Activated naive CD8-positive, alpha-beta T cell (primary cell): ENCODE results near the gene TMEM169.

ENCODE experiments used
- H3K27ac Mint-ChIP-seq: one replicate; pipeline ENCODE4 v1.8.0; 2021; ENCODE audit warnings: mixed read lengths
- H3K27me3 Mint-ChIP-seq: one replicate; pipeline ENCODE4 v1.8.0; 2021; ENCODE audit warnings: mixed read lengths
- H3K36me3 Mint-ChIP-seq: one replicate; pipeline ENCODE4 v1.8.0; 2021; ENCODE audit warnings: mixed read lengths
- H3K4me1 Mint-ChIP-seq: one replicate; pipeline ENCODE4 v1.8.0; 2021; ENCODE audit warnings: low read depth, mixed read lengths
- H3K4me3 Mint-ChIP-seq: one replicate; pipeline ENCODE4 v1.8.0; 2021; ENCODE audit warnings: mild to moderate bottlenecking, mixed read lengths
- H3K9me3 Mint-ChIP-seq: one replicate; pipeline ENCODE4 v1.8.0; 2021; ENCODE audit warnings: low read depth, mixed read lengths

The TMEM169 gene

DNA sequence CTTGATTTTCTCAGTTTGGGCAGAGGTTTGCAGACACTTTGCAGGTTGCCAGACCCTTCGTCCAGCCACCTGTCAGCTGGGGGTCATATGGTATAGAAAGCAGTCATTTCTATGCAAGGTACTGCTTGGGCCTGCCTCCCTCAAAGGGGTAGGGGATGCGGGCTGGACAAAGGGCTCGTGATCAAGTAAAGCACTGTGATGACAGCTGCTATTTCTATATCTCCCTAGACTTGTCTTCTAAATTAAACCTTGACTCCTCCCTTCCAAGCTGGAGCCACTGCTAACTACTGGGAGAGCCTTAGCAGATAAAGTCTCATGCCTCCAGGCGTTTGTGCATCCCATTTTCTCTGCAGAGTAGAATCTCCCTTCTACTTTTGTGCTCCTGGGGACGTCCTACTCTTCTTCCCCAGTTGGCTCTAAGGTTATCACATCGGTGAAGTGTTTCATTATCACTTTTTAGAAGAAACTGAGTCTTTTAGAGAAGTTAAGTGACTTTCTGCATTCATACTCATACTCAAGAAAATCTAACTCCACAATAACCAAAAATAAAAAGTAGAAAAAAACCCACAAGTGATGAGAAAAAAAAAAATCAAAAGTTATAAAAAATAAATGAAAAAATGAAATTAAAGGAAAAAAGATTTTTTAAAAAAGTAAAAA, 26.7 kb downstream of the TMEM169 start:
- H3K9me3 Mint-ChIP-seq, result no peaks in the 10 kb centered on the region
- H3K4me3 Mint-ChIP-seq, result peak overlapping the region; percentile 100
- H3K4me1 Mint-ChIP-seq, result peaks cover 41% of the 10 kb centered on the region
- H3K27me3 Mint-ChIP-seq, result no peaks in the 10 kb centered on the region
- H3K27ac Mint-ChIP-seq, result peak overlapping the region; percentile 100
- peaks cover 13% of the 10 kb centered on the region for H3K36me3 Mint-ChIP-seq

DNA sequence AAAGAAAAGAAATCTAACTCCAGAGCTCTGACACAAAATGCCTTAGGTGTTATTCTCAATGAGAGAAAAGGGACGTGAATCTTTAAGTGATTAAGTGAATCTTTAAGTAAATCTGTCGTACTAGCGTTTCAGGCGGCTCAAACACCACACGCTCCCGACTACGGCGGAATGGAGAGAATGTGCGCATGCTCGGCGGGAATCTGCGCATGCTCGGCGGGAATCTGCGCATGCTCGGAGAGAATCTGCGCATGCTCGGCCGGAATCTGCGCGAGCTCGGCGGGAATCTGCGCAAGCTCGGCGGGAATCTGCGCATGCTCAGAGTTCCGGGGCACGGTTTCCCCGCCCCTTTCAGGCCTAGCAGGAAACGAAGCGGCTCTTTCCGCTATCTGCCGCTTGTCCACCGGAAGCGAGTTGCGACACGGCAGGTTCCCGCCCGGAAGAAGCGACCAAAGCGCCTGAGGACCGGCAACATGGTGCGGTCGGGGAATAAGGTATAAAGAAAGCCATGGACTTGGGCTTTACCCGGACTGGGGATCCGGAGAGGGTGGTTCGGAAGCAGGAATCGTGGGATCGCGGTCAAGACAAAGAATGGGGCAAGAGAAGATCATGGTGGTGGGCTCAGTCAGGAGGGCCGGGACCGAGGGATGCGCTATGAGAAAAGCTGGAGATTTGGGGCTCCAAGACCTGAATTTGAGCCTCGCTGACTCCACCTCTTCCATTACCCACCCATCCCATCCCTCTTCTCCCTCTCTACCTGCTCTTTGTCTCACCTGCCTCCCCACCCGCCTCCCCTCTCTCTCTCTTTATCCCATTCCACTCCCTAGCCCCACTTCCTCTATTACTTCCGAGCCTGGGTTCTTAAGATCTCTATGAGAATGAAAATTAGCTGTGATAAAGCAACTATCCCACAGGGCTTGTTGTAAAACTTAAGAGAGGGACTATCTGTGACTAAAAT, 27.5 kb downstream of the TMEM169 start, which contains the start of gene XRCC5:
Gene XRCC5 (plus strand): TSS at position 382 of the 955 bp plus-strand sequence. CDS start 89 bp downstream, at position 471.
- no peaks in the 10 kb centered on the region for H3K9me3 Mint-ChIP-seq
- H3K27me3 Mint-ChIP-seq, result no peaks in the 10 kb centered on the region
- H3K27ac Mint-ChIP-seq, result peak within 1 kb of the TSS; percentile 100
- peaks cover 13% of the 10 kb centered on the region for H3K36me3 Mint-ChIP-seq
- peaks cover 49% of the 10 kb centered on the region for H3K4me1 Mint-ChIP-seq
- peak within 1 kb of the TSS; percentile 100 for H3K4me3 Mint-ChIP-seq

DNA sequence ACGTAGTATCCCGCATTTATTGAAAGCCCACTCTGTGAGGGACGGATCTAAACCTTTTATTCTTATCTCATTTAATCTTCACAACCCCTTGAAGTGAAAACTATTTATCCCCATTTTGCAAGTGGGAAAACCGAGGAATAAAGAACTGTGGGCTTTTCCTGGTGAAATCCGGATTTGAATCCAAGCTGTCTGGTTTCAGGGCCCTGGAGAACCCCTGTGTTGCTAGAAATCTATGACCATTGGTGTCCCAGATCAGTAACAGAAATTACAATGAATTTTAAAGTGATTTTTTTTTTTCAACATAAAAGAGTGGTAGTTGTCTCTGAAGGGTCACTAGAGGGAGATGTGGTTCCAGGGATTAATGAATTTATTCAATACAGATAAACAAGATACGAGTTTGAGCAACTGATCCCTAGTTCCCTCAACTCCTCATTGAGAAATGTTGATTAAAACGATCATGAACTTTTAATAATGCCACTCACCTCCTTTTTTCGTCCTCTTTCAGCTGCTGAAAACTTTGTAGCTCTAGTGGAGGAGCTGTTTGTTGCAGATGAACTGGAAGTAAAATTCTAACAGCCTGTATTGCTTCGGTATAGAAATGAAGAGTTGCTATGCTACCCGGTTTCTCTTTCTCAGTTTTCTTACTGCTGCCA, 28.4 kb downstream of the TMEM169 start:
- H3K27ac Mint-ChIP-seq, result peak overlapping the region; percentile 100
- H3K27me3 Mint-ChIP-seq, result no peaks in the 10 kb centered on the region
- H3K36me3 Mint-ChIP-seq, result peaks cover 15% of the 10 kb centered on the region
- no peaks in the 10 kb centered on the region for H3K9me3 Mint-ChIP-seq
- peaks cover 58% of the 10 kb centered on the region for H3K4me1 Mint-ChIP-seq
- H3K4me3 Mint-ChIP-seq, result peak overlapping the region; percentile 100

DNA sequence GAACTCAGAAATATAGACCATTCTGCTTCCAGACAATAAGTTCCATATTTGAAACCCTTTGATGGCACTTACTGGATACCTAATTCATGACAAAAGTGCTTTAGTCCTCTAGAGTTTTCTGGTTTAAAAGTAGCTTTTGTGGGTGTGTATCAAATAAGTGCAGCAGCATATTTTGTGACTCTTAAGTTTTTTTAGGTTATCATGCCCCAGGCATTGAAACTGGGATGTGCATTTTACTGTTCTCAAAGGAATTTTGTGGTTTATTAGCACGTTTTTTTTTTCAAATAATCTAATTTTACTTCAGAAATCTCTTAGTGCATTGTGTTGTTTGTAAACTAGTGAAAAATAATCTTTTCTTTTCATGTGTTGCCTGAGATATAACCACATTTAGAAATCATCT, 28.9 kb downstream of the TMEM169 start:
- peaks cover 63% of the 10 kb centered on the region for H3K4me1 Mint-ChIP-seq
- H3K27me3 Mint-ChIP-seq, result no peaks in the 10 kb centered on the region
- no peaks in the 10 kb centered on the region for H3K9me3 Mint-ChIP-seq
- peaks cover 17% of the 10 kb centered on the region for H3K36me3 Mint-ChIP-seq
- H3K27ac Mint-ChIP-seq, result peak overlapping the region; percentile 100
- peak overlapping the region; percentile 100 for H3K4me3 Mint-ChIP-seq

DNA sequence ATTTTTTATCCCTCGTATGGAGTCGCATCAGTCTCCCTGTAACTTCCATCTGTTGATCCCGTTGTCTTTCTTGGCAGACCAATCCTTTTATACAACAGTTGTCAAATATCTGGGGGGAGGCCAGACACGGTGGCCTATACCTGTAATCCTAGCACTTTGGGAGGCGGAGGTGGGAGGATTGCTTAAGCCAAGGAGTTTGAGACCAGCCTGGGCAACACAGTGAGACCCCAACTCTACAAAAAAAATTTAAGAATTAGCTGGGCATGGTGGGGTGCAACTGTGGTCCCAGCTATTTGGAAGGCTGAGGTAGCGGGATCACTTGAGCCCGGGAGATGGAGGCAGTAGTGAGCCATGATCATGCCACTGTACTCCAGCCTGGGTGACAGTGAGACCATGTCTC, 29.4 kb downstream of the TMEM169 start:
- peak overlapping the region; percentile 100 for H3K4me3 Mint-ChIP-seq
- H3K36me3 Mint-ChIP-seq, result peaks cover 18% of the 10 kb centered on the region
- H3K27me3 Mint-ChIP-seq, result no peaks in the 10 kb centered on the region
- H3K4me1 Mint-ChIP-seq, result peaks cover 67% of the 10 kb centered on the region
- H3K9me3 Mint-ChIP-seq, result no peaks in the 10 kb centered on the region
- H3K27ac Mint-ChIP-seq, result peak overlapping the region; percentile 100

DNA sequence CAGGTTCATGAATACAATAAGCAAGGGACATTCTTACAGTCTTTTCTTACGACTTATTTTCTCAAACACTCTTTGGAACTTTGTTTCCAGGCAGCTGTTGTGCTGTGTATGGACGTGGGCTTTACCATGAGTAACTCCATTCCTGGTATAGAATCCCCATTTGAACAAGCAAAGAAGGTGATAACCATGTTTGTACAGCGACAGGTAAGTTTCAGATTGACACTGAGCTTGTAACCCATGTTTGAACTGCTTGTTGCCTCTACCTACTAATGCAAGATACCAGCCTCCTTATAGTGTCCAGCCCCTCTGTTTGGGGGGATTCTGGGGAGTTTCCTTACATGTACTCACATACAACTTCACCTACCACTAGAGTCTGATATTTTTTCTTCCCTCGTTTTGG, 31.2 kb downstream of the TMEM169 start:
- Mint-ChIP-seq H3K9me3 (no peaks in the 10 kb centered on the region), H3K36me3 (peaks cover 31% of the 10 kb centered on the region), H3K4me3 (peak overlapping the region; percentile 100), H3K4me1 (peaks cover 85% of the 10 kb centered on the region), H3K27me3 (no peaks in the 10 kb centered on the region), H3K27ac (peak overlapping the region; percentile 95)

DNA sequence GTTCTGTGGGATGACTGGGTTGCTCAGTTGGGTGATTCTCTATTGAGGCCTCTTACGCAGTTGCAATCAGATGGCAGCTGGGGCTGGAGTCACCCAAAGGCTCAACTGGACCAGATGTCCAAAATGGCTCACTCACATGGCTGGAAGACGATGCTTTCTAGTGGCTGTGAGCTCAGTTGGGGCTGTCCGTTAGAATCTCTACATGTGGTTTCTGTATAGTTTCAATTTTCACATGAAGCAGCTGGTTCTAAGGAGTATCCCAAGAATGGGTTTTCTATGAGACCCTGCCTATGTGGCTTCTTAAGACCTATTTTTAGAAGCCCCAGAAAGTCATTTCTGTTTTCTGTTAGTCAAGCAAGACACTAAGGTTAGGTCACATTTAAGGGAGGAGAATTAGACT, 31.9 kb downstream of the TMEM169 start:
- H3K36me3 Mint-ChIP-seq, result peaks cover 33% of the 10 kb centered on the region
- peaks cover 88% of the 10 kb centered on the region for H3K4me1 Mint-ChIP-seq
- no peaks in the 10 kb centered on the region for H3K9me3 Mint-ChIP-seq
- H3K27ac Mint-ChIP-seq, result peak overlapping the region; percentile 95
- H3K27me3 Mint-ChIP-seq, result no peaks in the 10 kb centered on the region
- peak overlapping the region; percentile 100 for H3K4me3 Mint-ChIP-seq

DNA sequence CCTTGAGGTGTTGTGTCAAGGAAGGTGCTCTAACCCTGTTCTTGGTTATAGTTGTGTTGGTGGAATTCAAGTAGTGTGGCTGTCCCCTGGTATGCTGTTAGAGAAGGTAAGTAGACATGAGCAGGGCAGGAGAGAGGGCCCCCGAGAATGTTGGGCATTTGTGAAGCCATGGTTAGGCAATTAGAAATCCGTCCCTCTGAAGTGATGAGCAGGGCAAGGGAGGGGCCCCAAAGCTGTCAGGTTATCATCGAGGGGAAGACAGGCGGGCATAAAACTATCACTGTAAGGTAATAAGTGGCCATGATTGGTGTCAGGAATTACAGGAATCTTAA, 32.6 kb downstream of the TMEM169 start:
- peaks cover 91% of the 10 kb centered on the region for H3K4me1 Mint-ChIP-seq

DNA sequence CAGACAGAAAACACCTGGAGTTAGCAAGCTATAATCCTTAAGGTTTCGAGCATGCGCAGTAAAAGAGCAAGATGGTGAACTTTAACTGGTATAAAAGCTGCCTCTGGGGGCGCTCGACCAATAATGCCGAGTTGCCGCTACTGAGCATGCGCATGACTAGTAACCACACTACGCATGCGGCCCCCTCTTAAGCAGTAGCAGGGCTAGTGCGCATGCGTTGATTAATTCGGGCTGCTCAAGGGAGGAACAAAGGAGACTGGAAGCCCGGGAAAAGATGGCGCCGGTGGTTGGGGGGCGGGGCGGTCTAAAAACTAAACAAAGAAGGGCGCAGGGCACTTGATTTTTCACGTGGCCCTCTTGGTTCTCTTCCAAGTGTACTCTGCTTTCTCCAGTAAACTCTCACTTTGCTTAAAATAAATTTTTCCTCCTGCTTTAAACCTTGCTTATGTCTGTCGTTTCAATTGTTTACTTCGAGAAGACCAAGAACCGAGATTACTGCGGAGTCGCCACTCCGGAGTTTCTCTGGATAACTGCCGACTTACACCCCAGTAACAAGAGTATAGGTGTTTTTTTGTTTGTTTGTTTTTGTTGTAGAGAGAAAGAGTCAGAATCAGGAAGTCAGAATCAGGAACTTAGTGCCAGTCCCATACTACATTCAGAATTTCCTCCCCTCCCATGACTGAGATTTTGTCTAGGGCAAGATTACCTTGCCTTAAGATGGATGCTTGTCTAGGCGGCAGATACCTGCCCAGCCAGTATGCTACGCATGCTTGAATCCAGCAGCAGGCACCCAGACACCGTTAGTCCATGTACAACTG, 33.2 kb downstream of the TMEM169 start:
- Mint-ChIP-seq H3K27me3 (no peaks in the 10 kb centered on the region), H3K4me3 (peak overlapping the region; percentile 96), H3K27ac (peak overlapping the region; percentile 95), H3K9me3 (no peaks in the 10 kb centered on the region), H3K4me1 (peaks cover 97% of the 10 kb centered on the region), H3K36me3 (peaks cover 36% of the 10 kb centered on the region)

More for the DNA sequence above, 32.6 kb downstream of the TMEM169 start:
- H3K9me3 Mint-ChIP-seq, result no peaks in the 10 kb centered on the region
- peak overlapping the region; percentile 96 for H3K4me3 Mint-ChIP-seq
- H3K27ac Mint-ChIP-seq, result peak overlapping the region; percentile 95
- peaks cover 33% of the 10 kb centered on the region for H3K36me3 Mint-ChIP-seq
- H3K27me3 Mint-ChIP-seq, result no peaks in the 10 kb centered on the region

DNA sequence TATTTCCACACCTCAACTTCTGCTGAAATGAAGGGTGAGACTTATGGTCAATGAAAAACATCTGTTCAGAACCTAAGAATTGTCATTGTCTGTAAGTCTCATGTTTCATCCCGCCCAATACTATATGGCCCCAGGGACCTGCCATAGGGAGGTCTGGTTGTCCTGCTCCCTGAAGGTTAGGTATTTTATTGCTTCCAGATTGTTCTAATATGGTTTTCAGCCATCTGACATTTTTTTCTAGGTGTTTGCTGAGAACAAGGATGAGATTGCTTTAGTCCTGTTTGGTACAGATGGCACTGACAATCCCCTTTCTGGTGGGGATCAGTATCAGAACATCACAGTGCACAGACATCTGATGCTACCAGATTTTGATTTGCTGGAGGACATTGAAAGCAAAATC, 34.7 kb downstream of the TMEM169 start:
- Mint-ChIP-seq H3K27ac (peak overlapping the region; percentile 70), H3K27me3 (no peaks in the 10 kb centered on the region), H3K4me3 (peak overlapping the region; percentile 96), H3K9me3 (no peaks in the 10 kb centered on the region), H3K4me1 (peaks cover 97% of the 10 kb centered on the region), H3K36me3 (peaks cover 40% of the 10 kb centered on the region)

DNA sequence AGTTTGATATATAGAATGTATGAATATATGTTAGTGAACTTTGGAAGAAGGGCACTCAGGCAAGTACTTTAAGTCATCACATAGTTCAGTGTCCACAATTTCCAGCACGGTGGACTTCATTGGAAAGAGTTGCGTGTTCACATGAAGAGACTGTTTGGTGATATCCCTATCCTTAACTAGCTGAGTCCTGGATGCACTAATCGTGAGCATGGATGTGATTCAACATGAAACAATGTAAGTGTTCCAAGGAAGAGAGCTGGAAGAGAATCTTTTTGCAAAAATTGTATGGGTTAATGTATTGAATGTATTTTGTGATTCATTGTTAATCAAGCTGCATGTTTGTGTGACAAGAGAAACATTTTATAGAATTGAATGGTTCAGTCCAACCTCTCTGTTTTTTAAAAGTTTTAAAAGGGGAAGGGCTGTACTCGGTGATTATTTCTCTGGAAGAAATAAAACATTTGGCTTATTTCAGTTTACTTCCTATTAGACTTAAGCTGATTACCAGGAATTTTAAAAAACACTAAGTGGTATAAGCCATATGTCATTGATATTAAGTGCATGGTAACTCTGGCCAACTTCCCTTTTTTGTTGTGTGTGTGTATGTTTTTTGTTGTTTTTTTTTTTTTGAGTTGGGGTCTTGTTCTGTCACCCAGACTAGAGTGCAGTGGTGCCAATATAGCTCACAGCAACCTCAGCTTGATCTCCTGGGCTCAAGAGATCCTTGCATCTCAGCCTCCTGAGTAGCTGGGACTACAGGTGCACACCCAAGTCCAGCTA, 36.0 kb downstream of the TMEM169 start:
- Mint-ChIP-seq H3K9me3 (no peaks in the 10 kb centered on the region), H3K27ac (peak overlapping the region; percentile 99), H3K4me3 (peak overlapping the region; percentile 46)

DNA sequence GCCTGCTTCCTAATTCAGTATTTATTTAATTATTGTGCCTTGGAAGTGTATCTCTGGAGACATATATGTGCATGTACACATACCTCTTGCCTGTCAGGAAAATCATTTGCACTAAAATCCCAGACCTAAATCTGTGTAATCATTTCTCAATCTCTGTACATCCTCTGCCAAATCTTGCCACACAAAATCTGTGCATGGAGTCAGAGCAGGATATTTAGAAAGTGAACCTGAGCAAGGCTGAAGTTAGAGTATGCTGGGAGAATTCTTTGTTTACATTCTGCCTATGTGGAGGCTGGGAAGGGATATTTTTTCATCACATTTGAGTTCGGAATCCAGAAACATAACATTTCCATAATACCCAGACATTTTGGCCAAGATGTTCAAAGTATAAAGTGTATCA, 36.8 kb downstream of the TMEM169 start:
- peaks cover 90% of the 10 kb centered on the region for H3K4me1 Mint-ChIP-seq
- peak overlapping the region; percentile 59 for H3K4me3 Mint-ChIP-seq
- H3K27me3 Mint-ChIP-seq, result no peaks in the 10 kb centered on the region
- H3K9me3 Mint-ChIP-seq, result no peaks in the 10 kb centered on the region
- H3K27ac Mint-ChIP-seq, result peak overlapping the region; percentile 99
- H3K36me3 Mint-ChIP-seq, result peaks cover 38% of the 10 kb centered on the region

More for the DNA sequence above, 36.0 kb downstream of the TMEM169 start:
- Mint-ChIP-seq H3K27me3 (no peaks in the 10 kb centered on the region), H3K36me3 (peaks cover 40% of the 10 kb centered on the region), H3K4me1 (peaks cover 95% of the 10 kb centered on the region)

DNA sequence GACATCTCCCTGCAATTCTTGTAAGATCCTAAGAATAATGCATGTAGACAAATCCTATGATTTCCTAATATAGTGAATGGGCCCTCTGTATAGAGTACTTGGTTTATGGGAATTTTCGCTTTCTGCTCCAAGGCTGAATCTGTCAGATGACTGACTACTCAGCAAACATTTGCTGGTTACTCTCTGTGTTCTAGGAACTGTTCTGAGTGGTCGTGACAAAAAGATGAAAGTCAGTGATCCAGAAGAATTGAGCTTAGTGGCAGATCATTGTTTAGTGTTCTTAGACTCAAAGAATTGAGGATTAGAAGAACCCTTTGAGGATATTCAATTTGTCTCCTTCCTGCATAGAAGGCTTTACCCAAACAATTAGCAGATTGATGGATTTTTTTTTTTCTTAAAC, 37.4 kb downstream of the TMEM169 start:
- H3K27ac Mint-ChIP-seq, result peak overlapping the region; percentile 99
- peaks cover 86% of the 10 kb centered on the region for H3K4me1 Mint-ChIP-seq
- no peaks in the 10 kb centered on the region for H3K9me3 Mint-ChIP-seq
- no peaks in the 10 kb centered on the region for H3K27me3 Mint-ChIP-seq
- H3K4me3 Mint-ChIP-seq, result peak overlapping the region; percentile 84
- peaks cover 38% of the 10 kb centered on the region for H3K36me3 Mint-ChIP-seq
